ENCODE results near the gene CNOT6.

DNA sequence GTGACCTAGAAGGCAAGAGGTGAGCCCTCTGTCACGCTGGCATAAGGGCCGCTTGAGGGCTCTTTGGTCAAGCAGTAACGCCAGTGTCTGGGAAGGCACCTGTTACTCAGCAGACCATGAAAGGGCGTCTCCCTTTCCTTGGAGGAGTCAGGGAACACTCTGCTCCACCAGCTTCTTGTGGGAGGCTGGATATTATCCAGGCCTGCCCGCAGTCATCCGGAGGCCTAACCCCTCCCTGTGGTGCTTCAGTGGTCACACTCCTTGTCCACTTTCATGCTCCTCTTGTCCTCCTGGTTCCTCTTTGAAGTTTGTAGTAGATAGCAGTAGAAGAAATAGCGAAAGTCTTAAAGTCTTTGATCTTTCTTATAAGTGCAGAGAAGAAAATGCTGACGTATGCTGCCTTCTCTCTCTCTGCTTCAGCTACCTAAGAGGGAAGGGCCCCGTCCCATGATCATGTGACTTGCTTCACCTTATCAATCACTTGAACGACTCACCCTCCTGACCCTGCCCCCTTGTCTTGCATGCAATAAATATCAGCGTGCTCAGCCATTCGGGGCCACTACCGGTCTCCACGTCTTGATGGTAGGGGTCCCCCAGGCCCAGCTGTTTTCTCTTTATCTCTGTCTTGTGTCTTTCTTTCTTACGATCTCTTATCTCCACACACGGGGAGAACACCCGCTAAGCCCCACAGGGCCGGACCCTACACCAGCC lies 113.8 kb downstream of the CNOT6 start:
- TF ChIP-seq, protein P1, sequence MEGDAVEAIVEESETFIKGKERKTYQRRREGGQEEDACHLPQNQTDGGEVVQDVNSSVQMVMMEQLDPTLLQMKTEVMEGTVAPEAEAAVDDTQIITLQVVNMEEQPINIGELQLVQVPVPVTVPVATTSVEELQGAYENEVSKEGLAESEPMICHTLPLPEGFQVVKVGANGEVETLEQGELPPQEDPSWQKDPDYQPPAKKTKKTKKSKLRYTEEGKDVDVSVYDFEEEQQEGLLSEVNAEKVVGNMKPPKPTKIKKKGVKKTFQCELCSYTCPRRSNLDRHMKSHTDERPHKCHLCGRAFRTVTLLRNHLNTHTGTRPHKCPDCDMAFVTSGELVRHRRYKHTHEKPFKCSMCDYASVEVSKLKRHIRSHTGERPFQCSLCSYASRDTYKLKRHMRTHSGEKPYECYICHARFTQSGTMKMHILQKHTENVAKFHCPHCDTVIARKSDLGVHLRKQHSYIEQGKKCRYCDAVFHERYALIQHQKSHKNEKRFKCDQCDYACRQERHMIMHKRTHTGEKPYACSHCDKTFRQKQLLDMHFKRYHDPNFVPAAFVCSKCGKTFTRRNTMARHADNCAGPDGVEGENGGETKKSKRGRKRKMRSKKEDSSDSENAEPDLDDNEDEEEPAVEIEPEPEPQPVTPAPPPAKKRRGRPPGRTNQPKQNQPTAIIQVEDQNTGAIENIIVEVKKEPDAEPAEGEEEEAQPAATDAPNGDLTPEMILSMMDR (IDR thresholded peaks at IDR 0.05; ENCODE audit: low read length), result no peak
- TF ChIP-seq EZH2 (IDR thresholded peaks at IDR 0.05; ENCODE audit: borderline replicate concordance, low read length), result no peak

Data from OCI-LY1 (cell line).